OCI-LY3 (cell line): ENCODE results near the gene HIPK2.

ENCODE experiments used
- EZH2phosphoT487 ChIP-seq: fragments of 200-600 bp; shearing (Covaris generic); IDR thresholded peaks from 2 replicates; pipeline ENCODE4 v1.6.1; 2018; ENCODE audit warnings: antibody characterized with exemption, mixed run types, low read depth
- TF ChIP-seq, protein P1 (sequence below): fragments of 200-600, 300-600 bp; sonication (generic); IDR thresholded peaks from 2 replicates; pipeline ENCODE4 v1.5.1; 2014; ENCODE audit warnings: antibody characterized with exemption, low read length, low read depth

DNA sequence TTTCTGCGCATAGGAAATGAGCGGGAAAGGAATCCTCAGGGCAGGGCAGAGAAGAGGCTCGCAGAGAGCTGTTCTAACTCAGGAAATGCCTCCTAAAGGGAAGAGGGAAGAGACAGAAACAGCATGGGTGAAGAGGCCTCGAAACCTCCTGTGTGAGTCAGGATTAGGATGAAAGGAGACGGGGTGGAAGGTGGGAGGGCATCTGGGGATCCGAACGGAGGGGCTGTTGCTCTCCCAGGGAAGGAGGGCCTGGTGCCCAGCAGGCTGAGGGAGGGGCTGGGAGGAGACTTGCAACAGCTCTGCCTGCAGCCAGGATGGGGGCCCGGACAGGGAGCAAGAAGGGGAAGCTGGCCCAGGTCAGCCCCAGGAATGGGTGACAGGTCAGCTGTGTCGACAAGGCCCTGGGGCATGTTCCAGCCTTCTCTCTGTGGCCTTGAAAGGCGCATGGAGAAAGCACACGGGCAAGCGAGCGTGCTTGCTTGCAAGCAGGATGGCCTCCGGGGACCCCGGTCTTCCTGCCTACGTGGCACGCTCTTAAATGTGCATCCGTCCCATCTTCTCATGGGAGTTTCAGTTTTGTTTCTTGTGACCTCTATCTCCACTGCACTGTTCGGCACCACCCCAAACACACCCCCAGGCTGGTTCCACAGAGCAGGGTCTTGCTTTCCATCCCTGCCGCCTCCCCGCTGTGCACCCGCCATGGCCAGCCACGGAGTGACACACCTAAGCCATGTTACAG lies 63.5 kb downstream of the HIPK2 start:
- TF ChIP-seq, protein P1, sequence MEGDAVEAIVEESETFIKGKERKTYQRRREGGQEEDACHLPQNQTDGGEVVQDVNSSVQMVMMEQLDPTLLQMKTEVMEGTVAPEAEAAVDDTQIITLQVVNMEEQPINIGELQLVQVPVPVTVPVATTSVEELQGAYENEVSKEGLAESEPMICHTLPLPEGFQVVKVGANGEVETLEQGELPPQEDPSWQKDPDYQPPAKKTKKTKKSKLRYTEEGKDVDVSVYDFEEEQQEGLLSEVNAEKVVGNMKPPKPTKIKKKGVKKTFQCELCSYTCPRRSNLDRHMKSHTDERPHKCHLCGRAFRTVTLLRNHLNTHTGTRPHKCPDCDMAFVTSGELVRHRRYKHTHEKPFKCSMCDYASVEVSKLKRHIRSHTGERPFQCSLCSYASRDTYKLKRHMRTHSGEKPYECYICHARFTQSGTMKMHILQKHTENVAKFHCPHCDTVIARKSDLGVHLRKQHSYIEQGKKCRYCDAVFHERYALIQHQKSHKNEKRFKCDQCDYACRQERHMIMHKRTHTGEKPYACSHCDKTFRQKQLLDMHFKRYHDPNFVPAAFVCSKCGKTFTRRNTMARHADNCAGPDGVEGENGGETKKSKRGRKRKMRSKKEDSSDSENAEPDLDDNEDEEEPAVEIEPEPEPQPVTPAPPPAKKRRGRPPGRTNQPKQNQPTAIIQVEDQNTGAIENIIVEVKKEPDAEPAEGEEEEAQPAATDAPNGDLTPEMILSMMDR, result no peak
- TF ChIP-seq EZH2phosphoT487, result no peak
